Smooth muscle cell (in vitro differentiated cells): ENCODE results near the gene NUP210. TPM values are rescaled to one million over a fixed set of nuclear protein-coding genes. Genes with fewer than 3 reads are reported as not detected.

Experiments
- DNase-seq: peaks from one replicate; lab custom pipeline; 2025; ENCODE audit not compliant: unreplicated experiment; lab: John Stamatoyannopoulos, UW
- H2AFZ ChIP-seq: fragments of 200-600 bp; sonication (generic); 2 replicates; pipeline ENCODE4 v1.6.0; 2016; ENCODE audit warnings: antibody characterized with exemption, low read depth, mild to moderate bottlenecking
- H3F3A ChIP-seq: fragments of 200-600 bp; sonication (generic); 2 replicates; pipeline ENCODE4 v1.6.0; 2017; ENCODE audit warnings: antibody characterized with exemption, low read depth
- H3K27ac ChIP-seq: fragments of 200-600 bp; sonication (generic); 2 replicates; pipeline ENCODE4 v1.5.1; 2016; ENCODE audit warnings: low read depth, mild to moderate bottlenecking
- H3K27me3 ChIP-seq: fragments of 200-600 bp; sonication (generic); 2 replicates; pipeline ENCODE4 v1.6.1; 2016; ENCODE audit warnings: low read depth, mild to moderate bottlenecking
- H3K36me3 ChIP-seq: fragments of 200-600 bp; sonication (generic); 2 replicates; pipeline ENCODE4 v1.5.1; 2016; ENCODE audit warnings: low read depth
- H3K4me1 ChIP-seq: fragments of 200-600 bp; sonication (generic); 2 replicates; pipeline ENCODE4 v1.5.1; 2016; ENCODE audit warnings: low read depth
- H3K4me2 ChIP-seq: fragments of 200-600 bp; sonication (generic); 2 replicates; pipeline ENCODE4 v1.6.0; 2016; ENCODE audit warnings: mild to moderate bottlenecking
- H3K4me3 ChIP-seq: fragments of 200-600 bp; sonication (generic); 2 replicates; pipeline ENCODE4 v1.5.1; 2016; ENCODE audit warnings: mild to moderate bottlenecking
- H3K79me2 ChIP-seq: fragments of 200-600 bp; sonication (generic); 2 replicates; pipeline ENCODE4 v1.6.0; 2016; ENCODE audit warnings: low read depth, mild to moderate bottlenecking
- H3K9ac ChIP-seq: fragments of 200-600 bp; sonication (generic); 2 replicates; pipeline ENCODE4 v1.6.0; 2016; ENCODE audit warnings: low read depth
- H3K9me3 ChIP-seq: fragments of 200-600 bp; sonication (generic); replicated peaks from 2 replicates; pipeline ENCODE4 v1.5.1; 2016; ENCODE audit warnings: low read depth
- H4K20me1 ChIP-seq: fragments of 200-600 bp; sonication (generic); 2 replicates; pipeline ENCODE4 v1.6.0; 2016; ENCODE audit warnings: low read depth
- CTCF ChIP-seq: fragments of 200-600 bp; sonication (generic); IDR thresholded peaks from 2 replicates; pipeline ENCODE4 v1.5.1; 2017; ENCODE audit warnings: borderline replicate concordance, mild to moderate bottlenecking, antibody characterized with exemption; ENCODE audit not compliant: insufficient read depth, poor library complexity, severe bottlenecking
- WGBS: methylation state at CpG from one replicate; pipeline ENCODE4 v1.1.7; 2016; ENCODE audit warnings: low lambda C conversion rate; 5-methylcytosine and 5-hydroxymethylcytosine counted together
- polyA plus RNA-seq: library from polyadenylated mRNA; unstranded; fragments of >200 nt; fragmentation: Nextera tagmentation; extraction: Ambion mirVana; gene quantifications from 2 replicates; pipeline ENCODE4 v1.2.1, GENCODE V29; 2016
- total RNA-seq: library from RNA; depleted of rRNA; stranded (reverse); fragments of >200 nt; gene quantifications from 2 replicates; pipeline ENCODE4 v1.2.3, GENCODE V29; 2014

Gene NUP210
- total and polyA plus RNA-seq, 2 experiments from 2014 or later = 0.35 to 1.5 TPM

- Histone ChIP-seq H3K27me3 (no peaks in the 10 kb centered on the region), H3K9ac (no peak overlapping the region), H3K4me2 (no peak overlapping the region), H3K79me2 (no peaks in the 10 kb centered on the region), H4K20me1 (no peaks in the 10 kb centered on the region), H3K36me3 (no peaks in the 10 kb centered on the region), H3K9me3 (peaks cover 5% of the 10 kb centered on the region), H3K4me1 (no peaks in the 10 kb centered on the region), H3K27ac (no peak overlapping the region), H3K4me3 (no peak overlapping the region), H2AFZ (no peak overlapping the region), H3F3A (no peaks in the 10 kb centered on the region)
- TF ChIP-seq CTCF = no peak
- no peak for DNase-seq
- 90% methylated on average over 9 of the region's 9 CpGs for WGBS
These were observed 16.8 kb downstream of the NUP210 start for GRCh38 chr3:13403213-13403819.

GRCh38 chr3:13401149-13401548, 19.0 kb downstream of the NUP210 start:
- no peaks in the 10 kb centered on the region for H3K79me2 ChIP-seq
- no peak for DNase-seq
- no peaks in the 10 kb centered on the region for H4K20me1 ChIP-seq
- no peaks in the 10 kb centered on the region for H3K4me1 ChIP-seq
- H3K9ac ChIP-seq = no peak overlapping the region
- H3F3A ChIP-seq = no peaks in the 10 kb centered on the region
- H3K27me3 ChIP-seq = no peaks in the 10 kb centered on the region
- H2AFZ ChIP-seq = no peak overlapping the region
- H3K9me3 ChIP-seq = no peaks in the 10 kb centered on the region
- TF ChIP-seq CTCF = no peak
- WGBS = 98% methylated on average over 11 of the region's 11 CpGs
- H3K27ac ChIP-seq = no peak overlapping the region
- H3K4me3 ChIP-seq = no peak overlapping the region
- H3K4me2 ChIP-seq = no peak overlapping the region
- no peaks in the 10 kb centered on the region for H3K36me3 ChIP-seq

GRCh38 chr3:13400114-13400673, 19.9 kb downstream of the NUP210 start:
- Histone ChIP-seq H3K9ac (no peak overlapping the region), H3K4me3 (no peak overlapping the region), H3K4me2 (no peak overlapping the region), H3F3A (no peaks in the 10 kb centered on the region), H3K27ac (no peak overlapping the region), H3K36me3 (no peaks in the 10 kb centered on the region), H2AFZ (no peak overlapping the region), H4K20me1 (no peaks in the 10 kb centered on the region), H3K79me2 (no peaks in the 10 kb centered on the region), H3K4me1 (no peaks in the 10 kb centered on the region), H3K27me3 (no peaks in the 10 kb centered on the region), H3K9me3 (no peaks in the 10 kb centered on the region)
- DNase-seq = no peak
- 90% methylated on average over 13 of the region's 13 CpGs for WGBS
- TF ChIP-seq CTCF = no peak

GRCh38 chr3:13399603-13400002, 20.5 kb downstream of the NUP210 start:
- no peaks in the 10 kb centered on the region for H3F3A ChIP-seq
- H3K36me3 ChIP-seq = no peaks in the 10 kb centered on the region
- 93% methylated on average over 12 of the region's 12 CpGs for WGBS
- TF ChIP-seq CTCF = no peak
- no peak overlapping the region for H3K4me2 ChIP-seq
- no peak for DNase-seq
- H3K27ac ChIP-seq = no peak overlapping the region
- no peaks in the 10 kb centered on the region for H4K20me1 ChIP-seq
- H3K4me3 ChIP-seq = no peak overlapping the region
- no peaks in the 10 kb centered on the region for H3K9me3 ChIP-seq
- H3K27me3 ChIP-seq = no peaks in the 10 kb centered on the region
- H3K4me1 ChIP-seq = no peaks in the 10 kb centered on the region
- H3K9ac ChIP-seq = no peak overlapping the region
- no peaks in the 10 kb centered on the region for H3K79me2 ChIP-seq
- H2AFZ ChIP-seq = no peak overlapping the region
